HepG2 (cell line): ENCODE results near the gene HDDC3. TPM values are rescaled to one million over a fixed set of nuclear protein-coding genes. Genes with fewer than 3 reads are reported as not detected.
A peak's percentile ranks its signal among the peaks of the same experiment; 100 is the strongest.

Experiments used
- AHR ChIP-seq: IDR thresholded peaks from 2 replicates; pipeline ENCODE4 v1.6.1; 2018; ENCODE audit warnings: missing genetic modification reagents, missing compliant biosample characterization
- ARNT ChIP-seq: fragments of 450-650 bp; IDR thresholded peaks from 2 replicates; pipeline ENCODE4 v1.6.1; 2017
- CEBPZ ChIP-seq: IDR thresholded peaks from 2 replicates; pipeline ENCODE4 v1.6.1; 2012; ENCODE audit warnings: low read length, improper control_type of control experiment
- ELF1 ChIP-seq: sonication (generic); formaldehyde crosslinking; IDR thresholded peaks from 2 replicates; pipeline ENCODE4 v1.4.0; 2020; ENCODE audit warnings: missing genetic modification reagents
- IKZF1 ChIP-seq: fragments of 450-650 bp; IDR thresholded peaks from 2 replicates; pipeline ENCODE4 v1.7.1; 2016
- MTA1 ChIP-seq: sonication (generic); formaldehyde crosslinking; IDR thresholded peaks from 2 replicates; pipeline ENCODE4 v1.4.0; 2020; ENCODE audit warnings: missing genetic modification reagents, mild to moderate bottlenecking, borderline replicate concordance
- NR2F2 ChIP-seq: IDR thresholded peaks from 2 replicates; pipeline ENCODE4 v1.6.1; 2012; ENCODE audit warnings: low read depth, inconsistent platforms, borderline replicate concordance
- PHB2 ChIP-seq: fragments of 450-650 bp; IDR thresholded peaks from 2 replicates; pipeline ENCODE4 v1.6.1; 2018; ENCODE audit not compliant: partially characterized antibody
- PRMT3 ChIP-seq: sonication (generic); formaldehyde crosslinking; IDR thresholded peaks from 2 replicates; pipeline ENCODE4 v1.8.1; 2022; ENCODE audit warnings: low read depth, mild to moderate bottlenecking, moderate library complexity, missing genetic modification reagents, borderline replicate concordance
- SAFB2 ChIP-seq: sonication (generic); formaldehyde crosslinking; IDR thresholded peaks from 2 replicates; pipeline ENCODE4 v1.5.1; 2020; ENCODE audit warnings: missing genetic modification reagents, low read depth, mild to moderate bottlenecking, borderline replicate concordance
- SMYD3 ChIP-seq: sonication (generic); formaldehyde crosslinking; IDR thresholded peaks from 2 replicates; pipeline ENCODE4 v1.8.1; 2023; ENCODE audit warnings: mild to moderate bottlenecking, missing genetic modification reagents
- SP4 ChIP-seq: sonication (generic); formaldehyde crosslinking; IDR thresholded peaks from 2 replicates; pipeline ENCODE4 v1.8.1; 2023; ENCODE audit warnings: mild to moderate bottlenecking, missing genetic modification reagents
- STAG1 ChIP-seq: sonication (generic); formaldehyde crosslinking; IDR thresholded peaks from 2 replicates; pipeline ENCODE4 v1.4.0; 2020; ENCODE audit warnings: missing genetic modification reagents
- TAF15 ChIP-seq: fragments of 200-400 bp; formaldehyde crosslinking; IDR thresholded peaks from one replicate; pipeline ENCODE4 v1.6.1; 2018; ENCODE audit warnings: mild to moderate bottlenecking, low read depth, low read length; ENCODE audit not compliant: poor library complexity, severe bottlenecking
- TEF ChIP-seq: sonication (generic); formaldehyde crosslinking; IDR thresholded peaks from 2 replicates; pipeline ENCODE4 v1.5.0; 2020; ENCODE audit warnings: missing genetic modification reagents
- ZFX ChIP-seq: sonication (generic); formaldehyde crosslinking; IDR thresholded peaks from 2 replicates; pipeline ENCODE4 v1.4.0; 2020; ENCODE audit warnings: mild to moderate bottlenecking, low read depth, missing genetic modification reagents, moderate library complexity
- ZNF296 ChIP-seq: sonication (generic); formaldehyde crosslinking; conservative IDR thresholded peaks from 2 replicates; pipeline ENCODE4 v1.5.0; 2020; ENCODE audit warnings: mild to moderate bottlenecking, missing genetic modification reagents
- ZNF441 ChIP-seq: sonication (generic); formaldehyde crosslinking; IDR thresholded peaks from 2 replicates; pipeline ENCODE4 v1.7.0; 2021; ENCODE audit warnings: missing genetic modification reagents, borderline replicate concordance
- ZNF549 ChIP-seq: sonication (generic); formaldehyde crosslinking; IDR thresholded peaks from 2 replicates; pipeline ENCODE4 v1.5.0; 2020; ENCODE audit warnings: missing genetic modification reagents
- ZZZ3 ChIP-seq: sonication (generic); formaldehyde crosslinking; IDR thresholded peaks from 2 replicates; pipeline ENCODE4 v1.4.0; 2020; ENCODE audit warnings: missing genetic modification reagents, mild to moderate bottlenecking, borderline replicate concordance
- polyA plus RNA-seq, 8 experiments: library from polyadenylated mRNA; depleted of rRNA in 3 of 8; stranded (reverse) in 7 of 8; unstranded in 1 of 8; fragments of >200 nt; fragmentation: Illumina TruSeq in 4 of 8; extraction: Trizol in 4 of 8; gene quantifications; 2 replicates each; pipeline versions ENCODE4 v1.2.1 to v1.2.3, GENCODE V29; 2011 to 2016; ENCODE audit warnings: low read depth in 4 of 8, missing spikeins in 1 of 8, mixed read lengths in 1 of 8; ENCODE audit not compliant: insufficient read depth in 1 of 8
- total RNA-seq, 5 experiments: library from RNA; depleted of rRNA; stranded (reverse); fragments of >200 nt; fragmentation: Illumina TruSeq; extraction: Trizol; gene quantifications; 2 replicates each; pipeline ENCODE4 v1.2.3, GENCODE V29; 2016; ENCODE audit warnings: low read depth in 1 of 5

HDDC3 gene
- total and polyA plus RNA-seq, 2 of the 13 experiments (the other 11 are each of a cell fraction or from before 2014, with no cell fraction given) = 18.7 to 28.3 TPM

- TF ChIP-seq AHR (CRISPR knock-in tag) = no peak; the same call in 1 of the 2 replicates
- TF ChIP-seq PRMT3 (CRISPR knock-in tag) = no peak
- TF ChIP-seq IKZF1 = no peak
- TF ChIP-seq ARNT = no peak
- no peak for TF ChIP-seq TEF (CRISPR knock-in tag)
- TF ChIP-seq ZNF296 = no peak
- no peak for TF ChIP-seq CEBPZ
- no peak for TF ChIP-seq MTA1 (CRISPR knock-in tag)
- TF ChIP-seq ZNF549 (CRISPR knock-in tag) = no peak
- TF ChIP-seq TAF15 = no peak
- TF ChIP-seq SP4 = peak; percentile 62; the same call in 1 of the 2 replicates
- TF ChIP-seq ZFX = peak; percentile 81
- no peak for TF ChIP-seq STAG1 (CRISPR knock-in tag)
- peak; percentile 17; the same call in 1 of the 2 replicates for TF ChIP-seq ZZZ3 (CRISPR knock-in tag)
- TF ChIP-seq ELF1 = peak; percentile 8; the same call in 1 of the 2 replicates
- no peak for TF ChIP-seq SAFB2 (CRISPR knock-in tag)
- TF ChIP-seq SMYD3 (CRISPR knock-in tag) = no peak
- no peak for TF ChIP-seq PHB2
- no peak for TF ChIP-seq NR2F2
- 0 out of 2 replicates have a peak, but pooled peaks have one; percentile 44 for TF ChIP-seq ZNF441 (CRISPR knock-in tag)
These were observed 2.8 kb upstream of the HDDC3 start, which contains the start of gene UNC45A (continued) for GRCh38 chr15:90934949-90935751.
